Astrocyte (in vitro differentiated cells and primary cell): Measurements from ENCODE around the gene ZNRF1. TPM values are rescaled to one million over a fixed set of nuclear protein-coding genes. Genes with fewer than 3 reads are reported as not detected.

Experiments used
- DNase-seq: peaks from one replicate; pipeline ENCODE4 v3.0.0-alpha.2; 2010; ENCODE audit warnings: low read depth
- FAIRE-seq: peaks from 2 replicates; lab custom pipeline; 2011; peaks lifted over from hg19 to GRCh38; lab: Jason Lieb, UNC
- H2AFZ ChIP-seq: 2 replicates; pipeline ENCODE4 v1.6.0; 2012; ENCODE audit warnings: low read depth, low read length, inconsistent platforms
- H3K27ac ChIP-seq: 2 replicates; pipeline ENCODE4 v1.5.1; 2011; ENCODE audit warnings: low read depth, low read length, inconsistent platforms
- H3K27me3 ChIP-seq: 2 replicates; pipeline ENCODE4 v1.6.0; 2011; ENCODE audit warnings: low read length, inconsistent platforms; ENCODE audit not compliant: insufficient read depth
- H3K36me3 ChIP-seq: 2 replicates; pipeline ENCODE4 v1.5.1; 2011; ENCODE audit warnings: low read length, inconsistent platforms; ENCODE audit not compliant: insufficient read depth
- H3K4me1 ChIP-seq: 2 replicates; pipeline ENCODE4 v1.5.1; 2011; ENCODE audit warnings: low read length, inconsistent platforms; ENCODE audit not compliant: insufficient read depth
- H3K4me2 ChIP-seq: 2 replicates; pipeline ENCODE4 v1.6.0; 2012; ENCODE audit warnings: low read length, inconsistent platforms
- H3K4me3 ChIP-seq: 2 replicates; pipeline ENCODE4 v1.5.1; 2011; ENCODE audit warnings: low read depth, mild to moderate bottlenecking, low read length, inconsistent platforms; ENCODE audit not compliant: insufficient read depth
- H3K79me2 ChIP-seq: 2 replicates; pipeline ENCODE4 v1.6.0; 2012; ENCODE audit warnings: mild to moderate bottlenecking, low read length, inconsistent platforms; ENCODE audit not compliant: insufficient read depth
- H3K9ac ChIP-seq: 2 replicates; pipeline ENCODE4 v1.6.0; 2012; ENCODE audit warnings: mild to moderate bottlenecking, low read length, inconsistent platforms
- H3K9me3 ChIP-seq: 2 replicates; pipeline ENCODE4 v1.5.1; 2012; ENCODE audit warnings: low read depth, mild to moderate bottlenecking, low read length, inconsistent platforms; ENCODE audit not compliant: insufficient read depth
- H4K20me1 ChIP-seq: 2 replicates; pipeline ENCODE4 v1.6.0; 2012; ENCODE audit warnings: low read length, inconsistent platforms; ENCODE audit not compliant: insufficient read depth
- H3K27ac Mint-ChIP-seq: one replicate; pipeline ENCODE4 v1.8.0; 2021; ENCODE audit warnings: mild to moderate bottlenecking, mixed read lengths; ENCODE audit not compliant: unreplicated experiment
- H3K27me3 Mint-ChIP-seq: one replicate; pipeline ENCODE4 v1.8.0; 2021; ENCODE audit warnings: low read depth, mixed read lengths; ENCODE audit not compliant: unreplicated experiment
- H3K36me3 Mint-ChIP-seq: one replicate; pipeline ENCODE4 v1.8.0; 2021; ENCODE audit warnings: low read depth, mixed read lengths; ENCODE audit not compliant: unreplicated experiment
- H3K4me1 Mint-ChIP-seq: one replicate; pipeline ENCODE4 v1.8.0; 2021; ENCODE audit warnings: low read depth, mixed read lengths; ENCODE audit not compliant: unreplicated experiment
- H3K4me3 Mint-ChIP-seq: one replicate; pipeline ENCODE4 v1.8.0; 2021; ENCODE audit warnings: mild to moderate bottlenecking, moderate library complexity, mixed read lengths; ENCODE audit not compliant: unreplicated experiment
- H3K9me3 Mint-ChIP-seq: one replicate; pipeline ENCODE4 v1.8.0; 2021; ENCODE audit warnings: mild to moderate bottlenecking, mixed read lengths; ENCODE audit not compliant: unreplicated experiment
- EZH2 ChIP-seq: IDR thresholded peaks from 2 replicates; pipeline ENCODE4 v1.6.1; 2012; ENCODE audit warnings: mild to moderate bottlenecking, low read length, inconsistent platforms; ENCODE audit not compliant: insufficient read depth
- total RNA-seq: library from RNA; stranded (reverse); gene quantifications from 2 replicates; pipeline ENCODE4 v1.2.1, GENCODE V29; 2021
- TF ChIP-seq, protein P1 (sequence below): IDR thresholded peaks from 2 replicates; pipeline ENCODE4 v1.5.1; 2011; ENCODE audit warnings: low read depth, mild to moderate bottlenecking, inconsistent platforms, low read length, moderate library complexity; ENCODE audit not compliant: insufficient read depth

ZNRF1 gene
- total RNA-seq, 1 donor from 2014 or later, result 21.9 TPM

DNA sequence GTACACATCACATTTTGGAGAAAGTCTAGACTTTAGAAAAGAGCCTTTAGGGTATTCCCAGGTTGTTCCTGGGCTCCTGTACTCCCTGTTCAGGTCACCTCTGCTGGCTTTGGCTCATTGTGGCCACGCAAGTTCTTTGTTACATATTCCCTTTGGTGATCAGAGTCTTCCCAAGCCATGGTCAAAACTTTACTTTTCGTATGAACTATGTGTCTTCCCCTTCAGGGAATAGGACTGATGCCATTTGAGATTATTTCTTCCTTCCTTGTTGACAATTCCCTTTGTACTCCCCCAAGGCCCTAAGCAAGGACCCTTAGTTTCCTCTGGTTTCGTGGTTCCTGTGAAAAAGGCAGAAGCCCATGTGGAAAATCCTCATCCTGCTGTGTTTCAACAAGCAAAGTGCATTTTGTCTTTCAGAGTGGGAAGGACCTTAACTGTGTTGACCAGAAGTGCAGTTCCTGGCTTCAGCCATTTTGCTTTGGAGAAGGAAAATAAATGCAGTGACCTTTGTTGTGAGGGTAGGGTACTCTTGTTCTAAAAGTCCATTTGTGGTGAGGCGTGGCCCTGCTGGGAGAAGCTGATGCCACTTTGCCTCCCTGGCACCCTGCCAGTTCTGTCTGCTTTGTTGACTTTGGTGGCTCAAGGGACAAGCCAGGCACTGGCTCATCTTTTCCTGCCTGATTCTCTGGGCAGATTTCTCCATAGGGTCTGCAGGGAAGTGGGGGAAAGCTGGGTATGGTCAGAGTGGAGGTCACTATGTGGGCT is 55.1 kb downstream of the ZNRF1 start:
- peaks cover 82% of the 10 kb centered on the region for H4K20me1 ChIP-seq
- H3K9ac ChIP-seq, result no peak overlapping the region
- peaks cover 4% of the 10 kb centered on the region for H3K36me3 Mint-ChIP-seq
- no peak overlapping the region for H3K4me2 ChIP-seq
- H3K27me3 ChIP-seq, result no peaks in the 10 kb centered on the region
- H2AFZ ChIP-seq, result no peak overlapping the region
- FAIRE-seq (no peak), DNase-seq (no peak)
- H3K9me3 Mint-ChIP-seq, result no peaks in the 10 kb centered on the region
- peaks cover 83% of the 10 kb centered on the region for H3K79me2 ChIP-seq
- no peaks in the 10 kb centered on the region for H3K4me1 ChIP-seq
- no peaks in the 10 kb centered on the region for H3K9me3 ChIP-seq
- TF ChIP-seq, protein P1, sequence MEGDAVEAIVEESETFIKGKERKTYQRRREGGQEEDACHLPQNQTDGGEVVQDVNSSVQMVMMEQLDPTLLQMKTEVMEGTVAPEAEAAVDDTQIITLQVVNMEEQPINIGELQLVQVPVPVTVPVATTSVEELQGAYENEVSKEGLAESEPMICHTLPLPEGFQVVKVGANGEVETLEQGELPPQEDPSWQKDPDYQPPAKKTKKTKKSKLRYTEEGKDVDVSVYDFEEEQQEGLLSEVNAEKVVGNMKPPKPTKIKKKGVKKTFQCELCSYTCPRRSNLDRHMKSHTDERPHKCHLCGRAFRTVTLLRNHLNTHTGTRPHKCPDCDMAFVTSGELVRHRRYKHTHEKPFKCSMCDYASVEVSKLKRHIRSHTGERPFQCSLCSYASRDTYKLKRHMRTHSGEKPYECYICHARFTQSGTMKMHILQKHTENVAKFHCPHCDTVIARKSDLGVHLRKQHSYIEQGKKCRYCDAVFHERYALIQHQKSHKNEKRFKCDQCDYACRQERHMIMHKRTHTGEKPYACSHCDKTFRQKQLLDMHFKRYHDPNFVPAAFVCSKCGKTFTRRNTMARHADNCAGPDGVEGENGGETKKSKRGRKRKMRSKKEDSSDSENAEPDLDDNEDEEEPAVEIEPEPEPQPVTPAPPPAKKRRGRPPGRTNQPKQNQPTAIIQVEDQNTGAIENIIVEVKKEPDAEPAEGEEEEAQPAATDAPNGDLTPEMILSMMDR, result no peak
- TF ChIP-seq EZH2, result no peak
- no peaks in the 10 kb centered on the region for H3K36me3 ChIP-seq
- H3K4me1 Mint-ChIP-seq, result peaks cover 4% of the 10 kb centered on the region
- no peak overlapping the region for H3K27ac ChIP-seq
- H3K27ac Mint-ChIP-seq, result no peak overlapping the region
- no peak overlapping the region for H3K4me3 Mint-ChIP-seq
- H3K4me3 ChIP-seq, result no peak overlapping the region
- H3K27me3 Mint-ChIP-seq, result no peaks in the 10 kb centered on the region

DNA sequence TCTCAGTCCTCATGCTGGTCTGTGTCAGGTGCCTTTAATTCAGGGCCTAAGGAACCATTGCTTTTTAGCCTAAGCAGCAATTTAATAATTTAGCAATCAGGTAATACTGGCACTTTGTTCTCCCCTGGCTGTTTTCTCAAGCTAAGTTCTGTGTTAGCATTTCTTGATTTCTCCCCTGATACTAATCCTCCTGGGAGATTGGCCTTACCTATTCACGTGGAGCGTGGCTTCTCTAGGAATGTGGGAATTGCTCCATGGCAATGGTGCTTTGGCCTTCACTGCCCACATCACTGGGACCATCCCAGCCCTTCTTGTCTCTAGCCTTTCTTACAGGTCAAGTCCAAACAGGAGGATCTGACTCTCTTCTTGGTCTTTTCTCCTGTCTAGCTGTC is 55.7 kb downstream of the ZNRF1 start:
- H2AFZ ChIP-seq, result no peak overlapping the region
- H3K9me3 ChIP-seq, result no peaks in the 10 kb centered on the region
- H3K4me1 ChIP-seq, result no peaks in the 10 kb centered on the region
- H3K4me2 ChIP-seq, result no peak overlapping the region
- no peaks in the 10 kb centered on the region for H3K36me3 ChIP-seq
- no peak for FAIRE-seq
- Mint-ChIP-seq H3K4me3 (no peak overlapping the region), H3K36me3 (peaks cover 4% of the 10 kb centered on the region), H3K9me3 (no peaks in the 10 kb centered on the region), H3K27ac (no peak overlapping the region), H3K27me3 (no peaks in the 10 kb centered on the region), H3K4me1 (peaks cover 4% of the 10 kb centered on the region)
- H3K27ac ChIP-seq, result no peak overlapping the region
- peaks cover 80% of the 10 kb centered on the region for H3K79me2 ChIP-seq
- DNase-seq, result no peak
- no peaks in the 10 kb centered on the region for H3K27me3 ChIP-seq
- no peak for TF ChIP-seq EZH2
- TF ChIP-seq, protein P1, result no peak
- H4K20me1 ChIP-seq, result peaks cover 82% of the 10 kb centered on the region
- no peak overlapping the region for H3K9ac ChIP-seq
- H3K4me3 ChIP-seq, result no peak overlapping the region

DNA sequence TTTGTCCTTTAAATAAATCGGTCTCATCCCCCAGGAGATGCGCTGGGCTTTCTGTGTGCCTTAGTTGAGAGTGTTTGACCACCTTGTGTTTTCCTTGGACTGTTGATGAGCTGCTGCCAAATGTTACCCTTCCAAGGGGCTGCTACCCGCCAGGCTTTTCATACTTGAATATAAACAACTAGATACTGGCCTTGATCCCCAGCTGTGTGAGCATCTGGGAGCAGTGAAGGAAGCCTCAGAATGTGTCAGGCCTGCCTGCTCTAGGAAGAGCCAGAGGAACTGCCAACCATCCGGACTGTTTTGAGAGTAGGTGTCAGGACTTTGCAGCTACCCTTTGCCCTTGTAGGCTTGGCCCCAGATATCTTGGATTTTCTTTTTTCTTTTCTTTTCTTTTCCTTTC is 60.0 kb downstream of the ZNRF1 start:
- peaks cover 6% of the 10 kb centered on the region for H3K36me3 Mint-ChIP-seq
- Histone ChIP-seq H3K27me3 (no peaks in the 10 kb centered on the region), H3K4me3 (no peak overlapping the region), H3K4me1 (no peaks in the 10 kb centered on the region), H3K36me3 (no peaks in the 10 kb centered on the region), H3K27ac (no peak overlapping the region), H3K4me2 (no peak overlapping the region), H3K9ac (no peak overlapping the region), H3K79me2 (peaks cover 89% of the 10 kb centered on the region), H4K20me1 (peaks cover 94% of the 10 kb centered on the region), H3K9me3 (no peaks in the 10 kb centered on the region), H2AFZ (no peak overlapping the region)
- H3K4me1 Mint-ChIP-seq, result peaks cover 6% of the 10 kb centered on the region
- DNase-seq (no peak), FAIRE-seq (no peak)
- H3K27me3 Mint-ChIP-seq, result no peaks in the 10 kb centered on the region
- TF ChIP-seq, protein P1, result no peak
- no peak for TF ChIP-seq EZH2
- no peaks in the 10 kb centered on the region for H3K9me3 Mint-ChIP-seq
- no peak overlapping the region for H3K4me3 Mint-ChIP-seq
- no peak overlapping the region for H3K27ac Mint-ChIP-seq
